GM18526 (cell line): ENCODE measurements around the gene F8.

ENCODE experiments used
- POLR2A ChIP-seq: IDR thresholded peaks from 3 replicates; pipeline ENCODE4 v1.6.1; 2011; ENCODE audit not compliant: insufficient read length; ENCODE audit errors: extremely low read depth

The F8 gene

GRCh38 chrX:154804261-154804956 is 218.1 kb downstream of the F8 start:
- no peak for TF ChIP-seq POLR2A

- no peak for TF ChIP-seq POLR2A
These were observed 219.6 kb downstream of the F8 start for GRCh38 chrX:154802947-154803346.

- TF ChIP-seq POLR2A, result no peak
These were observed 221.9 kb downstream of the F8 start for GRCh38 chrX:154800478-154801210.

GRCh38 chrX:154799556-154800348 is 222.8 kb downstream of the F8 start:
- no peak for TF ChIP-seq POLR2A

GRCh38 chrX:154797006-154797405 is 225.5 kb downstream of the F8 start:
- no peak for TF ChIP-seq POLR2A

GRCh38 chrX:154795016-154795415 is 227.5 kb downstream of the F8 start:
- TF ChIP-seq POLR2A, result no peak

- TF ChIP-seq POLR2A, result no peak
These were observed 229.3 kb downstream of the F8 start for GRCh38 chrX:154793084-154793795.

GRCh38 chrX:154791939-154792338 is 230.6 kb downstream of the F8 start:
- no peak for TF ChIP-seq POLR2A

GRCh38 chrX:154791467-154791866 is 231.1 kb downstream of the F8 start:
- no peak for TF ChIP-seq POLR2A
